CD4-positive, alpha-beta T cell treated with Interleukin-15 for 4 hours (primary cell): Measurements from ENCODE around the gene FHOD3.
"Not testable (repeated sequence)": the region's sequence is repeated elsewhere in the genome, so short reads cannot be mapped to it uniquely, and the experiment has no call there.

Experiments
- DNase-seq: peaks from one replicate; pipeline ENCODE4 v3.0.0-alpha.2; 2020; ENCODE audit warnings: low spot score

Gene FHOD3

GRCh38 chr18:36350839-36351469, 53.4 kb downstream of the FHOD3 start:
- DNase-seq: no peak

GRCh38 chr18:36352384-36352783, 54.9 kb downstream of the FHOD3 start:
- no peak for DNase-seq

DNA sequence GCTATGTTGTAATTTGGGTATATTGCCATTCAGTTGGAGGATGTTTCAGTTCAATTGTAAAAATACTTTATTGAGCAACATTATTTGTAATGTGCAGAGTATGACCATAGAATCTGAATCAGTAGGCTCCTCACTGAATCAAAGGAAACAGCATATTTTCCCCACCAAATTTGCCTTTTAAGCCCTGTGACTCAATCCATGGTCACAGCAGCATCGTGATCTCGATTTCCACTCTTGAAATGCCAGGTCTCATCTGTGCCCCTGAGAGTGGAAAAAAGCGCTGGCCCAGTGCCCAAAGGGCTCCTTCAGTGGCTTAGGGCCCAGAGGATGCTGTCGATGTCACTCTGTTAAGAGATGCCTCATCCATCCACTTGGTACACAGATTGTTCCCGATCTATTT, 57.5 kb downstream of the FHOD3 start:
- DNase-seq: no peak

- no peak for DNase-seq
Measured at GRCh38 chr18:36355511-36355910, 58.0 kb downstream of the FHOD3 start.

DNA sequence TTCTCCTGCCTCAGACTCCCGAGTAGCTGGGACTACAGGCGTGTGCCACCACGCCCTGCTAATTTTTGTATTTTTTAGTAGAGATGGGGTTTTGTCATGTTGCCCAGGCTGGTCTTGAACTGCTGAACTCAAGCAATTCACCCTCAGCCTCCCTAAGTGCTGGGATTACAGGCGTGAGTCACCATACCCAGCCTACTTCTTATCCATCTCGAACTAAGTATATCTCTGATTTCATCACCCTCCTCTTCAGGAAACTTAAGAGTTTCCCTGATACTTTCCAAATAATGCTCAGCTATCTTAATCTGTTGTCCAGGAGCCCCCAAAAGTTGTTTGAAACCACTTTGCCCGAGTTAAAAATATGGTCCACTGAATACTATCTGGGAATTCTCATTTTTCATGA, 59.2 kb downstream of the FHOD3 start:
- not testable (repeated sequence) for DNase-seq

GRCh38 chr18:36358141-36358540, 60.6 kb downstream of the FHOD3 start:
- DNase-seq: no peak

DNA sequence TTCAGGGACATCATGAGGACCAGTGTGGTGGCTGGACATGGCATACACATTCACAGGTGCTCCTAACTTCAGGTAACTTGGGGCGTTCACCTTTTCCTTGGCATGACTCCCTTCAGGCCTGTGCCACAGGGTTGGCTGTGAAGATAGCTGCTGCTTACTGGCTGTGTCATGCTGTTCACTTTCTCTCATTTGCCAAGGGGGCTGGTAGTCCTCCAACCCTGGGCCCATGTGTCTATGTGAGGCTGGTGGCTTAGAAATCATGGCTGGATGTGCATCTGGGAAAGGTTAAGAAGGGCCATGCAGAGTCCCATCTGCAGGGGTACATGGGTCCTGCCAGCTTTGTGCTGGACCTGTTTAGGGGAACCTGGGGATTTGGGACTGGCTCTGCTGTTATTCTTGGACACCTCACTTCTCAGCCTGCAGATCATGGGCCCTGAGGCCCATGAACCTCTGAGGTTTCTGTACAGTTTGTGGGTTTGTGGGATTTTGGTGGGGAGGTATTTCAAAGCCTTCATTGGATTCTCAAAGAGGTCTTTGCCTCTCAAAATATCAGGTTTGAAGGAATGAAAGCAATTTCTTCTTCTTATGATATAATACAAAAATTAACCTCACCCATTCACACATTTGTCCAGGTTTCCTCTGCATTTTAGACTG, 62.9 kb downstream of the FHOD3 start:
- no peak for DNase-seq

DNA sequence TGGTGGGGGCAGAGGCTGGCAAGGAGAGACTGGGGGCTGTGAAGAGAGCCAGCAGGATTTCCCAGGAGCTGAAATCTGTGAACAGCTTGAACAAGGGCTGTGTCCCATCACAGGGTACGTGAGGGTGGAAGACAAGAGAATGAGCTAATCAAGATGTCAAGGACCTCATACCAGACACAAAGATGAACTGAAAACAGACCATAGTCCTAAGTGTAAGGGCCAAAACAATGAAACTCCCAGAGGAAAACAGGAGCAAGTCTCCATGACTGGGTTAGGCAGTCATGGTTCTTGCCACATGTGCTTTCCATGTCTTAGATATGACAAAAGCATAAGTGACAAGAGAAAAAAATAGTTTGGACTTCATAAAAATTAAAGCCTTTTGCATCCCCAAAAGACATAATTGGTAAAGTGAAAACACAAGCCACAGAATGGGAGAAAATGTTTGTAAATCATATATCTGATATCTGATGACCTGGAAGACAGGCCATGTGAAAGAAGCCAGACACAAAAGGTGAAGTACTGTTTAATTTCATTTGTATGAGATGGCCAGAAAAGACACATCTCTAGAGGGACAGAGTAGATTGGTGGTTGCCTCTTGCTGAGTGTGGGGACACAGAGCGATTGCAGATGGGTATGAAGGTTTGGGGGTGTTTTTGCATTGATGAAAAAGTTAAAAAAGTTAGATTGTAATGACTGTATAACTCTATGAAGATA, 67.6 kb downstream of the FHOD3 start:
- no peak for DNase-seq

DNA sequence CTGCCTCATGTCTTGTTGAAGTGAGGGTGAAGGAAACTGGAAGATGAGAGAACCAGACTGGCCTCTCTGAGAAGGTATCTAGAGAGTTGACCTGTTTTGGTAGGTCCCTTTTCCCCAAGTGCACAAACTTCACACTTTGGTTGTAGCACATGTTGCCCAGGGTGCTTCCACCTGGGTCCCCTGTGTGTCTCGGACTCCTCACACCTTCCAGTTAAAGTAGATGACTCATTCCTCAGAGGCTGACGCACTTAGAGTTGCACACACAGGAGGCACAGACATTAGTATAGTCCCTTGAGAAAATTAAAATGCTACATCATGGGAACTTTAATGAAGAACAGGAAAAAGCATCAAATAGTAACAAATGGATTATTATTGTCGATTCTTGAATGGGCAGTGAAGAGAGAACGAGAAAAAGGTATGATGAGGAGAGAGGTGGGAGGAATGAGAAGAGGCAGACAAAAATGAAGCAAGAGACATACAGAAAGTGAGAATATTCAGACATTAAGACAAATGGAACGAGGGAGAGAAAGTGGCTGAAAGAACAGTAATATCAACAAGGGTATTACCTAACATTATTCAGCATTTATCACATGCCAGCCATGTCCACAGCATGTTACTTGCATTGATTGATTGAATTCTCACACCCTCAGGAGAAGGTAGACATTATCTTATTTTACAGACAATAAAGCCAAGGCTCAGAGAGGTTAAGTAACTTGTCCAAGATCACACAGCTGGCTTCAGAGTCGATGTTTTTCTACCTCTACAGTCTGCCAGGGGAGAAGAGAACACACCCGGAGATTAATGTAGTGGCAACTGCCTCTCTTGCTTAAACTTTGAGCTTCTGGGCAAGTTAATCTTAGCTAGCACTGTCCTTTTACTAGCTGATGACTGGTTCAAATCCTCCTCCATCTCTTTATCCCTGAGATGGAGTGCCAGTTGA, 68.6 kb downstream of the FHOD3 start:
- DNase-seq: no peak

DNA sequence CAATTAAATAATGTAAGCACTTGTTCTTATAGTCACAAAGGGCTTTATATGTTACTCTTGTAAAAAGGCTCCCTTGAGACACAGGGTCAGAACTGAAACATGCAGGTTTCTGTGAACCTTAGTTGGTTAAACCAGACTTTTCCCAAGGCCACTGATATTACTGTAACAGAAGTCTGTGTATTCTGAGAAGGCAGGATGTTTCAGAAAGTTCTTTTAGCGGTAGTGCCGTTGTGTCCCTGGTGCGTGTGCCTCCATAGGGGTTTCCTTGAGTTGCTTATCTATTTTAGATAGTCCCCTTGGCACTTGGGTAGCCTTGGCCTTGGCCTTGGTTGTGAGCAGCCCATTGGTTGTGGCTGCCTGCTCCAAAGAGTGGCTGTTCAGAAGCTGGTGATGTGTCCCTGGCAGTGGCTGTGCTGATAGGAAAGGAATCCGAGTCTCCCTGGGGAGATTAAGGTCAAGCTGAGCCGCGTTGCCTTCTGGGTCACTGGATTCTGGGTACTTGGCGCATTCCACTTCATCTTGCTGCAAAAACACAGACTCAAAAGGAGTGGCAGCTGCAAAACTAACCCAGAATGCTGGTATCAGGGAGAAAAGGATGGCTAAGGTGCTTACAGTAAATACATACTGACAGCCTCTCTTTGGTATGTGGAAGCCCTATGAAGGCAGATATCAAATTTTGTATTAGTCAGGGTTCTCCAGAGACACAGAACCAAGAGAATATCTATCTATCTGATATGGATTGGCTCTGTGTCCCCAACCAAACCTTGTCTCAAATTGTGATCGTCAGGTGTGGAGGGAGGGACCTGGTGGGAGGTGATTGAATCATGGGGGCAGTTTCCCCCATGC, 69.7 kb downstream of the FHOD3 start:
- no peak for DNase-seq

- no peak for DNase-seq
Measured at GRCh38 chr18:36368889-36369288, 71.4 kb downstream of the FHOD3 start.

GRCh38 chr18:36372903-36373311, 75.4 kb downstream of the FHOD3 start:
- DNase-seq: no peak

- no peak for DNase-seq
Measured at GRCh38 chr18:36374262-36374661, 76.7 kb downstream of the FHOD3 start.

DNA sequence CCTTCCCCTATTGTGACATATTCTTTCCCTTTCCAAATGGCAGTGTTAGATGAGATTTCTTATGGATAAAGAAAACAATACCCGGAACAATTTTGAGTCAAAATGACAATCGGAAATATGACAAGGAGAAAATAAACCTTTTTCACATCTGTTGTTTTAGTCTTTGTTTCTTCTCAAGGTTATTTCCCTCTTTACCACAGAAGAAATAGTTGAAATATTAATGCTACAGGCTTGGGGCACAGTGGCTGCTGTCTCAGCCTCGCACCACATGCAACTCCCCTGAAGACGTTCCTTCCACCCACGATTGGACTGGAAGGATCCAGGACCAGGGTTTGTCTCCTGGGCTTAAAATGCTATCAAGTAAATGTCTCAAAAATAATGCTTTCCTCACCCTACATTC, 77.6 kb downstream of the FHOD3 start:
- DNase-seq: no peak

DNA sequence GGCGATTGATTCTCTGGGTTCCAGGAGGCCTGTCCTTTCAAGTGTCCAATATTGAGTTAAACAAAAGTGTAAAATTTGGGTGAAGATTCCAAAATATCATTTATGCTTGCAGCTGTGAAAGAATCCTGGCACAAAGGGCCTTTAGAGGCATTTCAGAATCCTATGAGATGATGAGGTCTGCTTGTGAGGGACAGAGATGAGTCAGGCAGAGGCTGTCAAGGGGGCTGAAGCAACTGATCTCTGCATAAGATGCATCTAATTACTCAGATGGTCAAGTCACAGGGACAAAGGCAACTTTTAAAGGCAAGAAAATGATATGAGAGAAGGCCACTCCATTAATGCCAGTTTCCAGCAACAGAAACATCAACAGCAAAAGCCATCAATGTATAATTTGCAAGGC, 78.8 kb downstream of the FHOD3 start:
- DNase-seq: no peak

GRCh38 chr18:36377626-36378025, 80.1 kb downstream of the FHOD3 start:
- DNase-seq: no peak

DNA sequence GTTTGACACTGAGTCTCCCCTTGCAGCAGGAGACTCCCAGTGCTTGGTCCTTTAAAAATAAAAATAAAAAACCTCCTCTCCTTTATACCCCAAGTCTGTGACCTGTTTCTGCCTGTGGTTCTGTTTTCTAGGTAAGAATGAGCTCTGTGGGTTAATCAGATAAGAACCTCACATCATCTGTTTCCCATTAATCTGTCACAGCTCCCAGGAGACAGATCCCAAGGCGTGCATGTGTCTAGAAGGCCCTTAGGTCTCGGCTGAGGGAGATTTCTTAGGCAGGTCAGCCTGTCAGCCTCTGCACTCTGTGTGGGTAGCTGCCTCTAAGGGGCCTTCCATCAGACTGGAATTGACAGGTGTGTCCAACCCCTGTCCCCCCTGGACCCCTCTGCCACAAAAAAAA, 80.7 kb downstream of the FHOD3 start:
- DNase-seq: no peak

GRCh38 chr18:36379435-36379984, 82.0 kb downstream of the FHOD3 start:
- no peak for DNase-seq

- no peak for DNase-seq
Measured at GRCh38 chr18:36380173-36380827, 82.8 kb downstream of the FHOD3 start.

GRCh38 chr18:36381075-36381474, 83.6 kb downstream of the FHOD3 start:
- DNase-seq: no peak

DNA sequence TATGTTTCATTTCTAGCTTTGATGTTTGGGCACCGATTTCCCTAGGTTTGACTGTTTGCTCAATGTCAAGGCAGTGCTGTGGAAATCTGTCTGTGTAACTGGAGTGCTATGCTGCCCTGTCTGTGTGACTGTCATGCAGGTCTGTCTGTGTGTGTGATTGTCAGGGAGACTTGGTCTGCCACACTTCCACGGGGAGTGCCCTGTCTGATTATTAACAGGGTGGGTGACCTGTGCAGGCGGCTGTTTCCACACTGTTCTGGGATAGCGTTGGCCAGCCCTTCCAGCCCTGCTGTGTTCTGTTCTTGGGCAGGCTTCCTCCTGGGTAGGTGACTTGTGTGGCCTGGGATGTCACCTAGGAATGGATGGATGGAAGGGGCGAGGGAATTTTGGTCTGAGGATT, 85.3 kb downstream of the FHOD3 start:
- DNase-seq: no peak
